GM19455 (cell line): ENCODE results near the gene LGI1.
A peak's percentile ranks its signal among the peaks of the same experiment; 100 is the strongest.
"Not testable (repeated sequence)": the region's sequence is repeated elsewhere in the genome, so short reads cannot be mapped to it uniquely, and the experiment has no call there.

Experiments
- ATAC-seq: cut with Tn5 transposase; IDR thresholded peaks from one replicate; pipeline ENCODE4 v1.9.1; 2021; ENCODE audit not compliant: unreplicated experiment

The LGI1 gene

GRCh38 chr10:93804200-93804599 is 46.5 kb downstream of the LGI1 start:
- ATAC-seq = no peak

GRCh38 chr10:93806903-93807302 is 49.2 kb downstream of the LGI1 start:
- ATAC-seq = no peak

- no peak for ATAC-seq
These were observed 49.6 kb downstream of the LGI1 start for GRCh38 chr10:93807371-93807770.

GRCh38 chr10:93812659-93813338 is 55.1 kb downstream of the LGI1 start:
- ATAC-seq = no peak

- ATAC-seq = peak; percentile 71
These were observed 56.0 kb downstream of the LGI1 start for GRCh38 chr10:93813507-93814465.

- ATAC-seq = no peak
These were observed 57.8 kb downstream of the LGI1 start for GRCh38 chr10:93815304-93816096.

- ATAC-seq = no peak
These were observed 58.5 kb downstream of the LGI1 start for GRCh38 chr10:93816123-93816747.

GRCh38 chr10:93818086-93818485 is 60.4 kb downstream of the LGI1 start:
- no peak for ATAC-seq

- ATAC-seq = no peak
These were observed 61.8 kb downstream of the LGI1 start for GRCh38 chr10:93819520-93819919.

- no peak for ATAC-seq
These were observed 62.7 kb downstream of the LGI1 start for GRCh38 chr10:93820434-93820833.

- no peak for ATAC-seq
These were observed 63.5 kb downstream of the LGI1 start for GRCh38 chr10:93821051-93821772.

GRCh38 chr10:93826355-93826754 is 68.6 kb downstream of the LGI1 start:
- ATAC-seq = no peak

- ATAC-seq = no peak
These were observed 69.5 kb downstream of the LGI1 start for GRCh38 chr10:93827056-93827804.

- not testable (repeated sequence) for ATAC-seq
These were observed 73.3 kb downstream of the LGI1 start for GRCh38 chr10:93831065-93831464.

GRCh38 chr10:93835770-93836169 is 78.0 kb downstream of the LGI1 start:
- no peak for ATAC-seq

- no peak for ATAC-seq
These were observed 80.1 kb downstream of the LGI1 start for GRCh38 chr10:93837822-93838221.

GRCh38 chr10:93838278-93838677 is 80.5 kb downstream of the LGI1 start:
- no peak for ATAC-seq

GRCh38 chr10:93841961-93842360 is 84.2 kb downstream of the LGI1 start:
- no peak for ATAC-seq

GRCh38 chr10:93844979-93845626 is 87.4 kb downstream of the LGI1 start:
- ATAC-seq = no peak
